GM19455 (cell line): ENCODE measurements around the gene FAM167B.
"Not testable (repeated sequence)": the region's sequence is repeated elsewhere in the genome, so short reads cannot be mapped to it uniquely, and the experiment has no call there.

ENCODE experiments used
- ATAC-seq: cut with Tn5 transposase; IDR thresholded peaks from one replicate; pipeline ENCODE4 v1.9.1; 2021; ENCODE audit not compliant: unreplicated experiment

The FAM167B gene

DNA sequence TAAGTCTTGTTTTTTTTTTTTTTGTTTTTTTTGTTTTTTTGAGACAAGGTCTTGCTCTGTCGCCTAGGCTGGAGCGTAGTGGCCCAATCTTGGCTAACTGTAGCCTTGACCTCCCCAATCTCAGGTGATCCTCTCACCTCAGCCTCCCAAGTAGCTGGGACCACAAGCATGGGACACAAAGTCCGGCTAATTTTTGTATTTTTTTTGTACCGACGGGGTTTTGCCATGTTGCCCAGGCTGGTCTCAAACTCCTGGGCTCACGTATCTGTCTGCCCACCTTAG, 10.1 kb downstream of the FAM167B start:
- no peak for ATAC-seq

DNA sequence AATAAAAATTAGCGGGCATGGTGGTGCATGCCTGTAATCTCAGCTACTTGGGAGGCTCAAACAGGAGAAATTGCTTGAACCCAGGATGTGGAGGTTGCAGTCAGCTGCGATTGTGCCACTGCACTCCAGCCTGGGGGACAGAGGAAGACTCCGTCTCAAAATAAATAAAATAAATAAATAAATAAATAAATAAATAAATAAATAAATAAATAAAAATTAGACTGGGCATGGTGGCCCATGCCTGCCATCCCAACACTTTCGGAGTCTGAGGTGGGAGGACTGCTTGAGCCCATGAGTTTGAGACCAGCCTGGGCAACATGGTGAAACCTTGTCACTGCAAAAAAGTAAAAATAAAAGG, 16.2 kb downstream of the FAM167B start:
- ATAC-seq, result not testable (repeated sequence)

DNA sequence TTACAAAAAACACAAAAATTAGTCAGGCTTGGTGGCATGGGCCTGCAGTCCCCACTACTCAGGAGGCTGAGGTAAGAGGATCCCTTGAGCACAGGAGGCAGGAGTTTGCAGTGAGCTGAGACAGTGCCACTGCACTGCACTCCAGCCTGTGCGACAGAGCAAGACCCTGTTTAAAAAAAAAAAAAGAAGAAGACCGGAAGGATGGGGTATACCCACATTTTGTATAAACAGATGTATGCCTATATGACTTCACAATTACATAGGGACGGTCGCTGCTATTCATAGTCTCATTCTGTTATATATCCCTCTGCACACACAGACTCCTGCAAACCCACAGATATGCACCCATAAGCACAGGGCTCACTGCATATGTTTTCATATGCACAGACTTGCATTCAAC, 16.7 kb downstream of the FAM167B start:
- ATAC-seq, result no peak

DNA sequence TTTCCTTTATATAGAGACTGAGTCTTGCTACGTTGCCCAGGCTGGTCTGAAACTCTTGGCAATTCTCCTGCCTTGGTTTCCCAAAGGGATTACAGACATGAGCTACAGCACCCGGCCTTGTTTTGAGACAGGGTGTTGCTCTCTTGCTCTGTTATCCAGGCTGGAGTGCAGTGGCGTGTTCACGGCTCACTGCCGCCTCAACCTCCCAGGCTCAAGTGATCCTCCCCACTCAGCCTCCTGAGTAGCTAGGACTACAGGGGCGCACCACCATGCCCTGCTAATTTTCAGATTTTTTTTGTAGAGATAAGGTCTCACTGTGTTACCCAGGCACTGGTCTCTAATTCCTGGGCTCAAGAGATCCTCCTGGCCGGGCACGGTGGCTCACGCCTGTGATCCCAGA, 18.8 kb downstream of the FAM167B start:
- no peak for ATAC-seq

DNA sequence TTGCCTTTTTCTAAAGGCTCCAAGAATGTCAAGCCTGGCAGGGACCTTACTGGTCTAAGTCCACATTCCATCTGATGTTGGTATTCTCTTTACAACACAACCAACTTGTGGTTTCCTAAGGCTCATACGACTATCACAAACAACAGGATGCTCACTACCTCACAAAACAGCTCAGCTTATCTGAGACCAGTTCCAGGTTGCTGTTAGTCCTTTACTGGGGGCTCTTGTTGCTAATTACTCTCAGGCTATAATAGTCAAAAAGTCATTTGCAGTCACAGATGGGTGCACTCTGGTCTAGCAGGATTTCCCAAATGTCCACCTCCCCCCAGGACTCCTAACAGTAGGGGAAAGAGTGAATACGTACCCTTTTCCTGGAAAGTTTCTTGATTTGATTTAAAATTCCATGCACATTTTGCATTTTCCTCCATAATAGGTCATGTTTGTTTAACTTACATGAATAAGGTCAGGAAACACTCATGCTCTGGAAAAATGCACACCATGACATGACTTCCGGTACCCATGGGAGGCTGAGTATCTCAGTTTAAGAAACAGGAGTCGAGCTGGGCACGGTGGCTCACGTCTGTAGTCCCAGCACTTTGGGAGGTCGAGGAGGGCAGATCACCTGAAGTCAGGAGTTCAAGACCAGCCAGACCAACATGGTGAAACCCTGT, 20.0 kb downstream of the FAM167B start:
- no peak for ATAC-seq

DNA sequence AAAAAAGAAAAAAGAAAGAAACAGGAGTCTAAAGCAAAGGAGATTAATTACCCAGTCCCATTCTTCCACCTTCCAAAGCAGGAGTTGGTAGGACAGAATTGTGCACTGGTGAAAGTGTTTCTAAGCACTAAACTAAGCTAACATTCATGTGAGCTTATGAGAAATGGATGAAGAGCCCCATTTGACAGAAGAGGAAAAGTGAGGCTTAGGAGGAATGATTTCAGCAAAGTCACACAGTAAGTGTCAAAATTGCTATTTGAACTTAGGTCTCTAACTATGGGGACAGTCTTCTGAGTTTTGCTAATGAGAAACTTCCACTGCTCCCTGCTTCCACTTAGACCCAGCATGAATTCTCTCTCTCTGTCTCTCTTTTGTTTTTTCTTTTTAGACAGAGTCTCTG, 22.7 kb downstream of the FAM167B start:
- no peak for ATAC-seq

DNA sequence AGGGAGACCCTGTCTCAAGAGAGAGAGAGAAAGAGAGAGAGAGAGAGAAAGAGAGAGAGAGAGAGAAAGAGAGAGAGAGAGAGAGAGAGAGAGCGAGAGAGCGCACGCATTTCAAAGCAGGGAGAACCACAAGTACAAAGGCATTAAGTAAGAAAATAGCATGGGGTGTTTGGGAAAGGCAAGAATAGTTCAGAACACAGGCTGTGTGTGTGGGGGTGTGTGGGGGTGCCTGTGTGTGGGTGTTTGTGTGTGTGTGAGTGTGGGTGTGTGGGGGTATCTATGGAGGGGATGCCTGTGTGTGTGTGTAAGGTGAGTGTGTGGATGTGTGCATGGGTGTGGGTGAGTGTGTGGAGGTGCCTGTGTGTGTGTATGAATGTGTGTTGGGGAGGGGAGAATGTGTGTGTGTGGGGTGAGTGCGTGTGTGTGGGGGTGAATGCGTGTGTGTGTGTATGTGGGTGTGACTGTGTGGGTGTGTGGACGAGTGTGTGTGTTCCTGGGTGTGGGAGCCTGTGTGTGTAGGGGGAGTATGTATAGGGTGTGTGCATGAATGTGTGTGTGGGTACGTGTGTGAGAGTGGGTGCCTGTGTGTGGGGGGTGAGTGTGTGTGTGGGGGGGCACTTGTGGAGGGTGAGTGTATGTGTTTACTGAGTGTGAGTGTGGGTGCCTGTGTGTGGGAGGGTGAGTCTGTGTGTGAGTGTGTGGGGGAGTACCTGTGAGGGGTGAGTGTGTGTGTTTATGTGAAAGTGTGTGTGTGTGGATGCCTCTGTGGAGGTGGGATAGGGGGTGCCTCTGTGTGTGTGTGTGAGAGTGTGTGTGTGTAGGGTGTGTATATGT, 25.8 kb downstream of the FAM167B start:
- no peak for ATAC-seq

DNA sequence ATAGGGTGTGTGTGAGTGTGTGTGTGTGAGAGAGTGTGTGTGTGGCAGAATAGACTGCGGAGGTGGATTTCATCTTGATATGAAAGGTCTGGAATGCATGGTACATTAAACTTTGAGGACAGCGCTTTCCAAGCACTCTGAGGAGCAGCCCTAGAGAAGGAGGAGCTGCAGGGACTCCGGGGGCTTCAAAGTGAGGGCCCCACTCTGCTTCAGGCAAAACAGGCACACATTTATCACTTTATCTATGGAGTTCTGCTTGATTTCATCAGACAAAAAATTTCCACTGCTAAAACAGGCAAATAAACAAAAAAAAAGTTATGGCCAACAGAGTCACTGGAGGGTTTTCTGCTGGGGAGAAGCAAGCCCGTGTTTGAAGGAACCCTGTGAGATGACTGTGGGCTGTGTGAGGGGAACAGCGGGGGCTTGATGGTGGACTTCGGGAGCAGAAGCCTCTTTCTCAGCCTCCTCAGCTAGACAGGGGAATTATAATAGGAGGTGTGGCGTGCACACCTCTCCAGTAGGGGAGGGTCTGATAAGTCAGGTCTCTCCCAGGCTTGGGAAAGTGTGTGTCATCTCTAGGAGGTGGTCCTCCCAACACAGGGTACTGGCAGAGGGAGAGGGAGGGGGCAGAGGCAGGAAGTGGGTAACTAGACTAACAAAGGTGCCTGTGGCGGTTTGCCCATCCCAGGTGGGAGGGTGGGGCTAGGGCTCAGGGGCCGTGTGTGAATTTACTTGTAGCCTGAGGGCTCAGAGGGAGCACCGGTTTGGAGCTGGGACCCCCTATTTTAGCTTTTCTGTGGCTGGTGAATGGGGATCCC, 26.6 kb downstream of the FAM167B start:
- ATAC-seq, result no peak

DNA sequence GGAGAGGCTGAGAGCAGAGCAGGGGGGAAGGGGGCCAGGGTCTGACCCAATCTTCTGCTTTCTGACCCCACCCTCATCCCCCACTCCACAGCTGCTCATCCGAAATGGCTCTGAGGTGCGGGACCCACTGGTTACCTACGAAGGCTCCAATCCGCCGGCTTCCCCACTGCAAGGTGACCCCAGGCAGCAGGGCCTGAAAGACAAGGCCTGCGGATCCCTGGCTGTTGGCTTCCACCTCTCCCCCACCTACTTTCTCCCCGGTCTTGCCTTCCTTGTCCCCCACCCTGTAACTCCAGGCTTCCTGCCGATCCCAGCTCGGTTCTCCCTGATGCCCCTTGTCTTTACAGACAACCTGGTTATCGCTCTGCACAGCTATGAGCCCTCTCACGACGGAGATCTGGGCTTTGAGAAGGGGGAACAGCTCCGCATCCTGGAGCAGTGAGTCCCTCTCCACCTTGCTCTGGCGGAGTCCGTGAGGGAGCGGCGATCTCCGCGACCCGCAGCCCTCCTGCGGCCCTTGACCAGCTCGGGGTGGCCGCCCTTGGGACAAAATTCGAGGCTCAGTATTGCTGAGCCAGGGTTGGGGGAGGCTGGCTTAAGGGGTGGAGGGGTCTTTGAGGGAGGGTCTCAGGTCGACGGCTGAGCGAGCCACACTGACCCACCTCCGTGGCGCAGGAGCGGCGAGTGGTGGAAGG, 27.8 kb downstream of the FAM167B start:
- no peak for ATAC-seq

DNA sequence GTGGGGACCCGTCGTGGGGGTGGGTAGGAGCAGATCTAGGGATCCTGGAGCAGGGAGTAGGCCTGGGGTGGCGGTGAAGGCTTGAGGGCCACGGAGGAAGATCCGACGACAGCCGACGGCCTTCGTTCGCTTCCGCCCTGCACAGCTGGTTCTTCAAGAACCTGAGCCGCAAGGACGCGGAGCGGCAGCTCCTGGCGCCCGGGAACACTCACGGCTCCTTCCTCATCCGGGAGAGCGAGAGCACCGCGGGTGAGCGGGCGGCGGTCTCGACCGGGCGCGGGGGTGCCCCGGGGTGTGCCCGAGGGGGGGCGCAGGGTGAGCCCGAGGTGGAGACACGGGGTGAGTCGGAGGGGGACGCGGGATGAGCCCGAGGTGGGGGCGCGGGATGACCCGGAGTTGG, 28.4 kb downstream of the FAM167B start:
- ATAC-seq, result no peak

DNA sequence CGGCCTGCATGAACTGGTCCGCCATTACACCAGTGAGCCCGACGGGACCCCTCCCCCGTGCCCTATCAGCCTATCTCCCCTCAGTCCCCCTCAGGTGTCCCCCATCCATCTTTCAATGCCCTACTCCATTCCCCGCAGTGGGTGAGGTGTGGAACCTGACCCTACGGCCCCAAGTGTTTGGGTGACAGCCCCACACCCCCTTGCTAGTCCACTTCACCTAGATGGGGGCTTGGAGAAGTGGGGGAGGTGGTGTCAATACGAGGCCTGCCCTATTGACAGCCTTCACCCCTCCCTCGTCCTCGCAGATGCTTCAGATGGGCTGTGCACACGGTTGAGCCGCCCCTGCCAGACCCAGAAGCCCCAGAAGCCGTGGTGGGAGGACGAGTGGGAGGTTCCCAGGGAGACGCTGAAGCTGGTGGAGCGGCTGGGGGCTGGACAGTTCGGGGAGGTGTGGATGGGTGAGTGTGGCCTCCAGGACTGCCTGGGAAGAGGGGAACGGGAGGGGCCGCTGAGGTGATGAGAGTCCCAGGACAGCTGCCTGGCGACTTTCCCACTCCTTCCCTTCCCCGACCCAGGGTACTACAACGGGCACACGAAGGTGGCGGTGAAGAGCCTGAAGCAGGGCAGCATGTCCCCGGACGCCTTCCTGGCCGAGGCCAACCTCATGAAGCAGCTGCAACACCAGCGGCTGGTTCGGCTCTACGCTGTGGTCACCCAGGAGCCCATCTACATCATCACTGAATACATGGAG, 29.2 kb downstream of the FAM167B start:
- no peak for ATAC-seq

DNA sequence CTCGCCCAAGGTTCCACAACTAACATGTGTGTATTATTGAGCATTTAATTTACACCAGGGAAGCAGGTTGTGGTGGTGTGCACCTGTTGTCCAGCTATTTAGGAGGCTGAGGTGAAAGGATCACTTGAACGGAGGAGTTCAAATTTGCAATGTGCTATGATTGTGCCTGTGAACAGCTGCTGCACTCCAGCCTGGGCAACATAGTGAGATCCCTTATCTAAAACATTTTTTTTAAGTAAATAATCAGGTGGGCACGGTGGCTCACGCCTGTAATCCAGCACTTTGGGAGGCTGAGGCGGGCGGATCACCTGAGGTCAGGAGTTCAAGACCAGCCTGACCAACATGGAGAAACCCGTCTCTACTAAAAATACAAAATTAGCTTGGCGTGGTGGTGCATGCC, 37.8 kb downstream of the FAM167B start:
- not testable (repeated sequence) for ATAC-seq

DNA sequence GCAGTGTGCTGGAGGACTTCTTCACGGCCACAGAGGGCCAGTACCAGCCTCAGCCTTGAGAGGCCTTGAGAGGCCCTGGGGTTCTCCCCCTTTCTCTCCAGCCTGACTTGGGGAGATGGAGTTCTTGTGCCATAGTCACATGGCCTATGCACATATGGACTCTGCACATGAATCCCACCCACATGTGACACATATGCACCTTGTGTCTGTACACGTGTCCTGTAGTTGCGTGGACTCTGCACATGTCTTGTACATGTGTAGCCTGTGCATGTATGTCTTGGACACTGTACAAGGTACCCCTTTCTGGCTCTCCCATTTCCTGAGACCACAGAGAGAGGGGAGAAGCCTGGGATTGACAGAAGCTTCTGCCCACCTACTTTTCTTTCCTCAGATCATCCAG, 38.6 kb downstream of the FAM167B start:
- no peak for ATAC-seq

DNA sequence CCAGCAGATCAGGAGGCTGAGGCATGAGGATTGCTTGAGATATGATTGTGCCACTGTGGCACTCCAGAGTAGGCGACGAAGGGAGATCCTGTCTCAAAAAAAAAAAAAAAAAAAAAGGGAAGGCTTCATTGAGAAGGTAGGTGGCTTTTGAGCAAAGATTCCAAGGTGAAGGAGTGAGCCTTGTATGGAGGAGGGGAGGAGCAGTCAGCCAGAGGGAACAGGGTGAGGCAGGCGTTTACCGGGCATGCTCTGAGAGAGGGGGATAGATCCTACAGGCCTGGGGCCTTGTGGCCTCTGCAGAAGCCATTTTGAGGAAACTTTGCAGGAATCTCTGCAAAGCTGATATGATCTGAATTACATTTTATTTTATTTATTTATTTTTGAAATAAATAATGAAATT, 39.7 kb downstream of the FAM167B start:
- ATAC-seq, result no peak

DNA sequence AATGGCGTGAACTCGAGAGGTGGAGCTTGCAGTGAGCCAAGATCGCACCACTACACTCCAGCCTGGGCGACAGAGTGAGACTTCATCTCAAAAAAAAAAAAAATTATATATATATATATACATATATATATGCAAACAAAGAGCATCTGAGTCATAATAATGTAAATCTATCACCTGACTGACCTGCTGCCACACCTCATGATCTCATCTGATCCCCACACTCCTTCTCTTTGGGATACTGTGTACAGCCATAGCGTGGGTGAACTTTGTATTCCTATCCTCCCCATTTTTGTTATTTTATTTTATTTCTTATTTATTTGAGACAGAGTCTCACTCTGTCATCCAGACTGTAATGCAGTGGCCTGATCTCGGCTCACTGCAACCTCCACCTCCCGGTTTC, 42.2 kb downstream of the FAM167B start:
- ATAC-seq, result no peak

DNA sequence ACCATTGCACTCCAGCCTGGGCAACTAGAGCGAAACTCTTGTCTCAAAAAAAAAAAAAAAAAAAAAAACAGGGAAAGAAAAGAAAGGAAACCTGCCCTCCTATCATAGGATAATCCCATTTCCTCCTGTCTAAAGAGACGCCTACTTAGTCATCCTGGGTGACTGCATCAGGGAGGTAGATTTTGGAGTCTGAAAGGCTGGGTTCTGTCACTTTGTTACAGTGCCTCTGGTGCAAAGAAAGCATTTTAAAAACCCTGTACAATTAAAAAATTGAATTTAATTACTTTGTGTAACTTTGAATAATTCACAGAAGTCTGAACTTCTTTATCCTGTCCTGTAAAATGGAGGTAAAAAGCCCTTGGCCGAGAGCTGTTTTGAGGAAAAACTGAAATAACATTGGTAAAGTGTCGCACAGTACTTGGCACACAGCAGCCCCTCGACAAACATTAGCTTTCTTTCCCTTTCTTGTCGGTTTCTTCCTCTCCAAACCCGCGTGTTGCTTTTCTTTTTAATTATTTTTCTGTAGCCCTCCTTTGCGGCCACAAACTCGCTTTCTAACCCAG, 44.2 kb downstream of the FAM167B start:
- no peak for ATAC-seq

DNA sequence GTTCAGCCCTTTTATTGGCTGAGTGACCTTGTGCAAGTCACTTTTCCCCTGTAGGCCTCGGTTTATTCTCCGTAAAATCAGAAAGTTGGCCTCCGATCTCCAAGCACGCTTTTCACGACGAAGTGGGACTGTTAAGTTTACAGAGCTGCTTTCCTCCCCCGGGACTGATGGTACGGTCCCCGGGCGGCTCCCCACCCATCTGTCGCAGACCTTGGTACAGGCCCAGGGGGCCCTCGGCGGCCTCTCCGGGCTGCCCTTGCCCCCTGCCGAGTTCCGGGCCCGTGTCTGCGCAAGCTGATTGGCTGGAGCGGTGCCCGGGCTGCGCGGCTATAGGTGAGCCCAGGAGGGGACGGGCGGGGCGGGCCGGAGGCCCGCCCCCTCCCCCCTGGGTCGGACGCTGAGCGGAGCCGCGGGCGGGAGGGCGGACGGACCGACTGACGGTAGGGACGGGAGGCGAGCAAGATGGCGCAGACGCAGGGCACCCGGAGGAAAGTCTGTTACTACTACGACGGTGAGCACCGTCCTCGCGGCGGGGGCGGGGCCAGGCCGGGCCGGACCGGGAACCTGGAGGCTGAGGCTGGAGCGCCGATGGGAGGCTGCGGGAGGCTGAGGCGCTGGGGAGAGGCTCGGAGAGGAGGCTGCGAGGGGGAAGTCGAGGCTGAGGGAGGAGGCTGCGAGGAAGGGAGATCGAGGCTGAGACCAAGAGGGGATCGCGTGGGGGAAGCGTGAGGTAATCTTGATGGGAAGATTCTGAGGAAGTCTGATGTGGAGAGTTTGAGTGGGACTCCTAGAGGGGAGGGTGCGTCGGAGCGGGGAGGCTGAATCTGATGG, 44.9 kb downstream of the FAM167B start, which contains the start of gene HDAC1:
TSS of gene HDAC1 (plus strand) at position 376 of the 831 bp plus-strand sequence. CDS start at position 463, 87 bp downstream.
- ATAC-seq, result peak; percentile 97

DNA sequence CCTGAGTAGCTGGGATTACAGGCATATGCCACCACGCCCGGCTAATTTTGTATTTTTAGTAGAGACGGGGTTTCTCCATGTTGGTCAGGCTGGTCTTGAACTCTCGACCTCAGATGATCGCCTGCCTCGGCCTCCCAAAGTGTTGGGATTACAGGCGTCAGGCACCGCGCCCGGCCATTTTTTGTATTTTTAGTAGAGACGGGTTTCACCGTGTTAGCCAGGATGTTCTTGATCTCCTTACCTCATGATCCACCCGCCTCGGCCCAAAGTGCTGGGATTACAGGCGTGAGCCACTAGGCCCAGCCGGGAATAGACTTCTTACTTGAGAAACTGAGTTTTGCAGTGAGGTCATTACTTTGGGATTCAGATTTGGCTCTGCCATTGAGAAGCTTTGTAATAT, 51.2 kb downstream of the FAM167B start:
- not testable (repeated sequence) for ATAC-seq
